Loucy (cell line): Measurements from ENCODE around the gene NR3C2.

ENCODE experiments used
- H2AFZ ChIP-seq: fragments of 200-600 bp; sonication (generic); 2 replicates; pipeline ENCODE4 v1.6.0; 2016; ENCODE audit warnings: antibody characterized with exemption, mild to moderate bottlenecking, low read length, moderate library complexity
- H3F3A ChIP-seq: fragments of 200-600 bp; 2 replicates; pipeline ENCODE4 v1.6.0; 2016; ENCODE audit warnings: antibody characterized with exemption, low read depth, mild to moderate bottlenecking
- H3K27me3 ChIP-seq: fragments of 200-600 bp; sonication (generic); 2 replicates; pipeline ENCODE4 v1.6.1; 2014; ENCODE audit warnings: low read length, mild to moderate bottlenecking; ENCODE audit not compliant: insufficient read depth, poor library complexity, severe bottlenecking
- H3K36me3 ChIP-seq: fragments of 200-600 bp; sonication (generic); 2 replicates; pipeline ENCODE4 v1.6.1; 2016; ENCODE audit warnings: low read length; ENCODE audit not compliant: insufficient read depth
- H3K4me1 ChIP-seq: fragments of 200-600 bp; sonication (generic); 2 replicates; pipeline ENCODE4 v1.5.1; 2014; ENCODE audit warnings: low read length, mild to moderate bottlenecking; ENCODE audit not compliant: insufficient read depth, poor library complexity, severe bottlenecking
- H3K4me2 ChIP-seq: fragments of 200-600 bp; sonication (generic); 2 replicates; pipeline ENCODE4 v1.6.0; 2014; ENCODE audit warnings: antibody characterized with exemption, low read length, low read depth, mild to moderate bottlenecking; ENCODE audit not compliant: poor library complexity, severe bottlenecking
- H3K4me3 ChIP-seq: fragments of 200-600 bp; sonication (generic); 2 replicates; pipeline ENCODE4 v1.5.1; 2014; ENCODE audit warnings: low read length, mild to moderate bottlenecking, mixed read lengths; ENCODE audit not compliant: poor library complexity, severe bottlenecking
- H3K79me2 ChIP-seq: fragments of 200-600 bp; sonication (generic); 2 replicates; pipeline ENCODE4 v1.6.1; 2014; ENCODE audit warnings: low read length; ENCODE audit not compliant: insufficient read depth
- H3K9ac ChIP-seq: fragments of 200-600 bp; sonication (generic); 2 replicates; pipeline ENCODE4 v1.6.0; 2014; ENCODE audit warnings: mild to moderate bottlenecking, low read depth, low read length, moderate library complexity; ENCODE audit not compliant: poor library complexity, severe bottlenecking
- H3K9me2 ChIP-seq: fragments of 200-600 bp; sonication (generic); replicated peaks from 2 replicates; pipeline ENCODE4 v1.6.1; 2016; ENCODE audit warnings: low read depth, low read length, mixed read lengths
- H3K9me3 ChIP-seq: fragments of 200-600 bp; sonication (generic); 2 replicates; pipeline ENCODE4 v1.6.1; 2014; ENCODE audit warnings: mild to moderate bottlenecking, antibody characterized with exemption, low read length, low read depth; ENCODE audit not compliant: insufficient read depth
- H4K20me1 ChIP-seq: fragments of 200-600 bp; sonication (generic); 2 replicates; pipeline ENCODE4 v1.6.0; 2014; ENCODE audit warnings: antibody characterized with exemption, low read length, mild to moderate bottlenecking; ENCODE audit not compliant: insufficient read depth, poor library complexity, severe bottlenecking
- EZH2phosphoT487 ChIP-seq: fragments of 200-600 bp; IDR thresholded peaks from 2 replicates; pipeline ENCODE4 v1.6.1; 2018; ENCODE audit warnings: antibody characterized with exemption, mild to moderate bottlenecking, moderate library complexity, borderline replicate concordance
- TF ChIP-seq, protein P1 (sequence below): fragments of 200-600 bp; sonication (generic); conservative IDR thresholded peaks from 2 replicates; pipeline ENCODE4 v1.5.1; 2014; ENCODE audit warnings: mild to moderate bottlenecking, antibody characterized with exemption, low read length

The NR3C2 gene

DNA sequence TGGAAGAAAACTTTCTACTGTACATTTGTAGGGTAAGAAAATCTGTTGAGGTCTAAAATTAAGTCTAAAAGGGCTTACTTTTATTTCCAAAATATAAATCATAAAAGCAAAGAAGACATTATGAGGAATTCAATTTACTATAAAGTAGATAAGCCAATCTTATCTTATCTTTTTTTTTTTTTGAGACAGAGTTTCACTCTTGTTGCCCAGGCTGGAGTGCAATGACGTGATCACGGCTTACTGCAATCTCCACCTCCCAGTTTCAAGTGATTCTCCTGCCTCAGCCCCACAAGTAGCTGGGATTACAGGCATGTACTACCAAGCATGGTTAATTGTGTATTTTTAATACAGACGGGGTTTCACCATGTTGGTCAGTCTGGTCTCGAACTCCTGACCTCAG, 166.9 kb downstream of the NR3C2 start:
- H3K4me2 ChIP-seq = no peak overlapping the region
- H2AFZ ChIP-seq = no peak overlapping the region
- no peaks in the 10 kb centered on the region for H3K9me3 ChIP-seq
- H3K79me2 ChIP-seq = no peaks in the 10 kb centered on the region
- H3K27me3 ChIP-seq = no peaks in the 10 kb centered on the region
- TF ChIP-seq, protein P1, sequence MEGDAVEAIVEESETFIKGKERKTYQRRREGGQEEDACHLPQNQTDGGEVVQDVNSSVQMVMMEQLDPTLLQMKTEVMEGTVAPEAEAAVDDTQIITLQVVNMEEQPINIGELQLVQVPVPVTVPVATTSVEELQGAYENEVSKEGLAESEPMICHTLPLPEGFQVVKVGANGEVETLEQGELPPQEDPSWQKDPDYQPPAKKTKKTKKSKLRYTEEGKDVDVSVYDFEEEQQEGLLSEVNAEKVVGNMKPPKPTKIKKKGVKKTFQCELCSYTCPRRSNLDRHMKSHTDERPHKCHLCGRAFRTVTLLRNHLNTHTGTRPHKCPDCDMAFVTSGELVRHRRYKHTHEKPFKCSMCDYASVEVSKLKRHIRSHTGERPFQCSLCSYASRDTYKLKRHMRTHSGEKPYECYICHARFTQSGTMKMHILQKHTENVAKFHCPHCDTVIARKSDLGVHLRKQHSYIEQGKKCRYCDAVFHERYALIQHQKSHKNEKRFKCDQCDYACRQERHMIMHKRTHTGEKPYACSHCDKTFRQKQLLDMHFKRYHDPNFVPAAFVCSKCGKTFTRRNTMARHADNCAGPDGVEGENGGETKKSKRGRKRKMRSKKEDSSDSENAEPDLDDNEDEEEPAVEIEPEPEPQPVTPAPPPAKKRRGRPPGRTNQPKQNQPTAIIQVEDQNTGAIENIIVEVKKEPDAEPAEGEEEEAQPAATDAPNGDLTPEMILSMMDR = no peak
- no peak for TF ChIP-seq EZH2phosphoT487
- no peaks in the 10 kb centered on the region for H3F3A ChIP-seq
- no peak overlapping the region for H3K4me3 ChIP-seq
- H3K9ac ChIP-seq = no peak overlapping the region
- H3K36me3 ChIP-seq = no peaks in the 10 kb centered on the region
- no peaks in the 10 kb centered on the region for H3K9me2 ChIP-seq
- H3K4me1 ChIP-seq = no peaks in the 10 kb centered on the region
- H4K20me1 ChIP-seq = no peaks in the 10 kb centered on the region

DNA sequence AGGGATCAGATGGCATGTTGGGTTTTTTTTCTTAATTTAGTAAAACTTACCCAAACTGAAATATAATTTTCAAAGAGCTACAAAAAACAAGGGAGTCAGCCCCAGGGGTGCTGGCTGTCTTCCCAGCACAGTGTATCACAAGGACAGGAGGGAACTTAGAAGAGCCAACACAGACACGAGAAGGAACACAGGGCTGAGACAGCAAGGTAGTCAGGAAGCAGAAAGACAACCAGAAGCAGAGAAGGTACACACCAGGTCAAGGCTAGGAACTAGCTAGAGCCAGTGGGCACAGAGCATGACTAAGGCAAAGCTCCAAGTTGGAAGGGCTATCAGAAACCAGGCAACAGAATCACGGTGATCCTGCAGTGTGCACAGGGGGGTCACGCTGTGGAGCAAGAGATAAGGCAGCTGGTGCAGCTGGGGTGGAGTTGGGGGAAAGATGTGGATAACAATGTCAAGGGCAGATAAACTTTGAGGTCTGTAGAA, 168.7 kb downstream of the NR3C2 start:
- Histone ChIP-seq H2AFZ (no peak overlapping the region), H4K20me1 (no peaks in the 10 kb centered on the region), H3K4me1 (no peaks in the 10 kb centered on the region), H3K9me3 (no peaks in the 10 kb centered on the region), H3K4me3 (no peak overlapping the region), H3K4me2 (no peak overlapping the region), H3F3A (no peaks in the 10 kb centered on the region), H3K27me3 (no peaks in the 10 kb centered on the region), H3K79me2 (no peaks in the 10 kb centered on the region), H3K36me3 (no peaks in the 10 kb centered on the region), H3K9me2 (no peaks in the 10 kb centered on the region), H3K9ac (no peak overlapping the region)
- TF ChIP-seq, protein P1 = no peak
- no peak for TF ChIP-seq EZH2phosphoT487

DNA sequence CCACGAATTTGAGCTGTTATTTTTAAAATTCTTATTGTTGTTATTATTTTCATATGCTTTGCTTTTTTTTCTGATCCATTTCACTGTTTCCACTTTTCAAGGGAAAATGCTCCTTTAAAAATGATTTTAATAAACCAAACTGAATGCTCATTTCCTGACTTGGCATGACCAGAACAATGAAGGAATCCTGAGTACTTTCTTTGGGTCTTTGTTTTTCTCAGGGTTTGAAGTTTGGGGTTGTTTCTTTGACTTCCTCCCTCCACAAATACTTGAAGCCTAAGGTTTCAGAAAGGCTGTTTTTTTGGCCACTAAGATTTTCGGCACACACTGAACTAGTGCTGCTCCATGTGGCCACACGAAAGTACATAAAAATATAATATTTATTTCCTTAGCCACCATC, 171.0 kb downstream of the NR3C2 start:
- Histone ChIP-seq H2AFZ (no peak overlapping the region), H3K79me2 (no peaks in the 10 kb centered on the region), H3K9ac (no peak overlapping the region), H3K4me1 (no peaks in the 10 kb centered on the region), H3K4me3 (no peak overlapping the region), H3K36me3 (no peaks in the 10 kb centered on the region), H3K4me2 (no peak overlapping the region), H3F3A (no peaks in the 10 kb centered on the region), H3K9me3 (no peaks in the 10 kb centered on the region), H4K20me1 (no peaks in the 10 kb centered on the region), H3K9me2 (no peaks in the 10 kb centered on the region), H3K27me3 (no peaks in the 10 kb centered on the region)
- TF ChIP-seq EZH2phosphoT487 = no peak
- TF ChIP-seq, protein P1 = no peak
